ENCODE data around the gene RPTOR. TPM values are rescaled to one million over a fixed set of nuclear protein-coding genes. Genes with fewer than 3 reads are reported as not detected.
"Not testable (repeated sequence)": the region's sequence is repeated elsewhere in the genome, so short reads cannot be mapped to it uniquely, and the experiment has no call there.

RPTOR gene
- total and polyA plus RNA-seq, 2 donors (not counting 3 experiments of a cell fraction or from before 2014, with no cell fraction given): 10.7 to 41.8 TPM

- TF ChIP-seq GATA2 (IDR thresholded peaks at IDR 0.05; ENCODE audit: insufficient read depth, insufficient read length, low read depth, low read length): no peak
- TF ChIP-seq POLR2A (IDR thresholded peaks at IDR 0.05; ENCODE audit: low read depth, low read length): no peak
- TF ChIP-seq FOS (IDR thresholded peaks at IDR 0.05; ENCODE audit: borderline replicate concordance, insufficient read depth, low read length): no peak
- TF ChIP-seq EZH2 (IDR thresholded peaks at IDR 0.05; ENCODE audit: borderline replicate concordance, low read depth, low read length, severe bottlenecking): no peak
- no peak for TF ChIP-seq MAX (IDR thresholded peaks at IDR 0.05; ENCODE audit: insufficient read depth, insufficient read length)
- TF ChIP-seq CTCF (IDR thresholded peaks at IDR 0.05; ENCODE audit: extremely low read depth in 1 of 2, insufficient read depth in 1 of 2, low read depth in 1 of 2, low read length in 2 of 2): no peak
- TF ChIP-seq JUN (IDR thresholded peaks at IDR 0.05; ENCODE audit: borderline replicate concordance, insufficient read depth, insufficient read length, low read depth): no peak
- TF ChIP-seq POLR2AphosphoS5 (IDR thresholded peaks at IDR 0.05; ENCODE audit: insufficient read depth, low read depth, low read length): no peak
- no peak for TF ChIP-seq MYC (IDR thresholded peaks at IDR 0.05; ENCODE audit: low read depth, low read length)
- Histone ChIP-seq H2AFZ (ENCODE audit: low read depth, low read length) (no peak overlapping the region), H3K9me3 (replicated peaks; ENCODE audit: control insufficient read depth, insufficient read depth, low read length) (no peaks in the 10 kb centered on the region), H3K79me2 (ENCODE audit: control insufficient read depth, insufficient read depth, low read length) (peaks cover 31% of the 10 kb centered on the region), H3K9ac (replicated peaks; ENCODE audit: extremely low read depth, insufficient read depth, low read length) (no peak overlapping the region), H3K36me3 (ENCODE audit: control insufficient read depth in 2 of 2, extremely low read depth in 1 of 2, insufficient read depth in 2 of 2, low read length in 2 of 2) (no peaks in the 10 kb centered on the region), H3K4me3 (replicated peaks in 1 of 3; ENCODE audit: insufficient read depth in 1 of 3, low read depth in 1 of 3, low read length in 3 of 3) (no peak overlapping the region), H3K9me1 (replicated peaks; ENCODE audit: control insufficient read depth, extremely low read depth, insufficient read depth, low read length) (no peaks in the 10 kb centered on the region), H3K4me2 (ENCODE audit: insufficient read depth, low read length) (no peak overlapping the region), H3K27ac (ENCODE audit: insufficient read depth, low read depth, low read length) (no peak overlapping the region), H3K27me3 (ENCODE audit: control insufficient read depth in 2 of 2, insufficient read depth in 2 of 2, low read length in 2 of 2) (no peaks in the 10 kb centered on the region), H4K20me1 (replicated peaks; ENCODE audit: control insufficient read depth, extremely low read depth, insufficient read depth, low read length) (no peaks in the 10 kb centered on the region), H3K4me1 (ENCODE audit: control insufficient read depth, extremely low read depth, insufficient read depth, low read length) (no peaks in the 10 kb centered on the region)
- ChIA-PET POLR2A (no interaction called here), CTCF (interaction anchor here (1.2 to 6.1 kb wide), 3 partner anchors 17 to 151 kb away, joined by 4 to 53 read pairs (median 16); no protein-coding TSS in a partner anchor)
- DNase-seq (ENCODE audit: low read depth, low spot score) (no peak), FAIRE-seq (no peak)
- dilution Hi-C loops (cut with MboI; ENCODE audit: extremely low pct_ligation_motif_present, low sequenced_read_pairs): no loop called here
- BruUV-seq (replicated peaks): no TSS peak
- intact Hi-C loops (cut with micrococcal nuclease): loop anchor here (10.0 kb wide), 1 partner anchor 287 kb away; no protein-coding TSS in a partner anchor
Observed at GRCh38 chr17:80577876-80578570, 33.4 kb downstream of the RPTOR start.

- H3K9me1 ChIP-seq (replicated peaks; ENCODE audit: control insufficient read depth, extremely low read depth, insufficient read depth, low read length); BruUV-seq (replicated peaks); H3K27me3 ChIP-seq (ENCODE audit: control insufficient read depth in 2 of 2, insufficient read depth in 2 of 2, low read length in 2 of 2); H3K9me3 ChIP-seq (replicated peaks; ENCODE audit: control insufficient read depth, insufficient read depth, low read length); FAIRE-seq; H3K9ac ChIP-seq (replicated peaks; ENCODE audit: extremely low read depth, insufficient read depth, low read length); H3K4me3 ChIP-seq (replicated peaks in 1 of 3; ENCODE audit: insufficient read depth in 1 of 3, low read depth in 1 of 3, low read length in 3 of 3); H3K4me1 ChIP-seq (ENCODE audit: control insufficient read depth, extremely low read depth, insufficient read depth, low read length); H3K4me2 ChIP-seq (ENCODE audit: insufficient read depth, low read length); DNase-seq (ENCODE audit: low read depth, low spot score); H2AFZ ChIP-seq (ENCODE audit: low read depth, low read length); H3K27ac ChIP-seq (ENCODE audit: insufficient read depth, low read depth, low read length); H3K36me3 ChIP-seq (ENCODE audit: control insufficient read depth in 2 of 2, extremely low read depth in 1 of 2, insufficient read depth in 2 of 2, low read length in 2 of 2); dilution Hi-C loops (cut with MboI; ENCODE audit: extremely low pct_ligation_motif_present, low sequenced_read_pairs); POLR2A ChIA-PET; H4K20me1 ChIP-seq (replicated peaks; ENCODE audit: control insufficient read depth, extremely low read depth, insufficient read depth, low read length): not testable (repeated sequence)
- H3K79me2 ChIP-seq (ENCODE audit: control insufficient read depth, insufficient read depth, low read length): peaks cover 32% of the 10 kb centered on the region
- CTCF ChIA-PET: interaction anchor here (6.1 kb wide), 1 partner anchor 152 kb away, joined by 53 read pairs; no protein-coding TSS in a partner anchor
- intact Hi-C loops (cut with micrococcal nuclease): loop anchor here (10.0 kb wide), 1 partner anchor 286 kb away; no protein-coding TSS in a partner anchor
Observed at GRCh38 chr17:80578668-80579388, 34.2 kb downstream of the RPTOR start.

All from endothelial cell of umbilical vein (primary cell).